ENCODE measurements around the gene ITGB1.

The ITGB1 gene

GRCh38 chr10:32878646-32879045 is 79.4 kb downstream of the ITGB1 start:
- no peak for DNase-seq

- no peak for DNase-seq
These were observed 80.1 kb downstream of the ITGB1 start for GRCh38 chr10:32877915-32878314.

- DNase-seq = no peak
These were observed 92.9 kb downstream of the ITGB1 start for GRCh38 chr10:32865170-32865569.

GRCh38 chr10:32854435-32854834 is 103.6 kb downstream of the ITGB1 start:
- DNase-seq = no peak

- no peak for DNase-seq
These were observed 106.7 kb downstream of the ITGB1 start for GRCh38 chr10:32851301-32851700.
